DOHH2 (cell line): ENCODE measurements around the gene CAB39.

ENCODE experiments used
- EZH2phosphoT487 ChIP-seq: fragments of 200-600 bp; sonication (generic); IDR thresholded peaks from 2 replicates; pipeline ENCODE4 v1.6.1; 2017; ENCODE audit warnings: borderline replicate concordance, mild to moderate bottlenecking, antibody characterized with exemption, low read length, moderate library complexity, mixed read lengths
- TF ChIP-seq, protein P1 (sequence below): fragments of 200-600 bp; sonication (generic); IDR thresholded peaks from one replicate; pipeline ENCODE4 v1.5.1; 2014; ENCODE audit warnings: antibody characterized with exemption, mild to moderate bottlenecking, low read depth, low read length; ENCODE audit not compliant: poor library complexity, severe bottlenecking

DNA sequence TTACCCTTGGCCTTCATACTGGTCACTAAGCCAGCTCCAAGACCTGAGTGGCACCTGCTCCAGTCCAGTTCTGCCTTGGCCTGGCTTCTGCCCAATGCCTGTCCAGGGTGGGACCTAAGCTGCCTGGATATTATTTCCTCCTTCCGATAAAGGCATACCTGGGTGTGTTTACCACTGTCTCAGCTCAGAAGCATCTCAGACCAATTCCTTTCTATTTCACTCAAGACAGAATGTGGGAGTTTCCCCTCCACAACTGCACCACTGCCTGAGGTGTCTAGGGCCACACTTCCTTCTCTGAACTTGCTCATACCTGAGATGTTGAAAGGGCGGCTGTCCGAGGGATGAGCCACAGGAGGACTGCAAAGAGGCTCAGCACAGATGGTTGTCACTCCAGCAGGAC, 18.4 kb upstream of the CAB39 start:
- TF ChIP-seq, protein P1, sequence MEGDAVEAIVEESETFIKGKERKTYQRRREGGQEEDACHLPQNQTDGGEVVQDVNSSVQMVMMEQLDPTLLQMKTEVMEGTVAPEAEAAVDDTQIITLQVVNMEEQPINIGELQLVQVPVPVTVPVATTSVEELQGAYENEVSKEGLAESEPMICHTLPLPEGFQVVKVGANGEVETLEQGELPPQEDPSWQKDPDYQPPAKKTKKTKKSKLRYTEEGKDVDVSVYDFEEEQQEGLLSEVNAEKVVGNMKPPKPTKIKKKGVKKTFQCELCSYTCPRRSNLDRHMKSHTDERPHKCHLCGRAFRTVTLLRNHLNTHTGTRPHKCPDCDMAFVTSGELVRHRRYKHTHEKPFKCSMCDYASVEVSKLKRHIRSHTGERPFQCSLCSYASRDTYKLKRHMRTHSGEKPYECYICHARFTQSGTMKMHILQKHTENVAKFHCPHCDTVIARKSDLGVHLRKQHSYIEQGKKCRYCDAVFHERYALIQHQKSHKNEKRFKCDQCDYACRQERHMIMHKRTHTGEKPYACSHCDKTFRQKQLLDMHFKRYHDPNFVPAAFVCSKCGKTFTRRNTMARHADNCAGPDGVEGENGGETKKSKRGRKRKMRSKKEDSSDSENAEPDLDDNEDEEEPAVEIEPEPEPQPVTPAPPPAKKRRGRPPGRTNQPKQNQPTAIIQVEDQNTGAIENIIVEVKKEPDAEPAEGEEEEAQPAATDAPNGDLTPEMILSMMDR = no peak
- TF ChIP-seq EZH2phosphoT487 = no peak
